ENCODE results near the gene GIT2. TPM values are rescaled to one million over a fixed set of nuclear protein-coding genes. Genes with fewer than 3 reads are reported as not detected.

Gene GIT2
- total and polyA plus RNA-seq, 2 of the 8 experiments (the other 6 are each of a cell fraction or from before 2014, with no cell fraction given): 9.6 to 20.7 TPM

DNA sequence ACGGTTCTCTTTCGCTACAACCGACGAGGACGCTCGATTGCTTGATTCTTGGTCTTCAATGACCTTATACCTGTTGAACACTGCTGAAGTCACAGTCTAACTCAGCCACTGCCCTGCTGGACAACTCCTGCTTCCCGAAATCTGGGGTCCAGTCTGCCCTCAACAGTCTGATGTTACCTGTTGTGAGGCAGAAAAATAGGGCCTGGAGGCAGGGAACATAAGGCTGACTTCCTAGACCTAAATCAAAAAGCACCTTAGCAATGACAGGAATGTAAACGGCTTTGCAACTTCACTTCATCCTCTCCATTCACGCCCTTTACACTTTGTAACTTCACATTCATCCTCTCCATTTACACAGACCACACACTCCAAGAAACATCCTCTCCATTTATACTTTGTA, 115.2 kb downstream of the GIT2 start:
- no peaks in the 10 kb centered on the region; a peak in 1 of 7 replicates for H3K27me3 ChIP-seq (replicated peaks in 1 of 4; ENCODE audit: control insufficient read depth in 3 of 4, extremely low read depth in 1 of 4, insufficient read depth in 3 of 4, low read length in 3 of 4)
- DNase-seq (ENCODE audit: low read depth in 1 of 2, low spot score in 2 of 2) (no peak), FAIRE-seq (no peak)
- peak overlapping the region; percentile 43; the same call in 1 of the 2 replicates for H3K27ac ChIP-seq (ENCODE audit: low read depth, low read length)
- no peak overlapping the region for H2BK20ac ChIP-seq (ENCODE audit: low read length)
- peak overlapping the region; percentile 41 for H2BK12ac ChIP-seq (ENCODE audit: low read depth, low read length)
- ChIA-PET CTCF (ENCODE audit: partially characterized antibody) (interaction anchor here (1.1 to 2.6 kb wide), 6 partner anchors 10 to 188 kb away, joined by 3 to 27 read pairs (median 6); no protein-coding TSS in a partner anchor), POLR2A (ENCODE audit: partially characterized antibody) (interaction anchor here (1.4 to 2.2 kb wide), 2 partner anchors 13 to 20 kb away, joined by 6 to 8 read pairs; partner anchors contain the start of gene TCHP)
- H4K20me1 ChIP-seq (replicated peaks in 1 of 2; ENCODE audit: control insufficient read depth in 1 of 2, insufficient read depth in 2 of 2, low read length in 2 of 2): peaks cover 0 to 5% of the 10 kb centered on the region in 2 experiments
- peak overlapping the region; percentile 99 for H2BK120ac ChIP-seq (replicated peaks; ENCODE audit: low read depth, low read length)
- H3K18ac ChIP-seq (ENCODE audit: extremely low read depth, low read length): no peak overlapping the region; the same call in 1 of the 2 replicates
- H3K4me1 ChIP-seq (replicated peaks in 1 of 4; ENCODE audit: control insufficient read depth in 3 of 4, insufficient read depth in 4 of 4, low read length in 3 of 4): peaks cover 11 to 29% (median 14%) of the 10 kb centered on the region in 4 experiments
- peak overlapping the region; percentile 93 to 100 for H3K4me2 ChIP-seq (ENCODE audit: insufficient read depth in 1 of 2, low read depth in 2 of 2, low read length in 2 of 2)
- H2BK5ac ChIP-seq (ENCODE audit: low read depth, low read length): peak overlapping the region; percentile 88
- WGBS, 2 experiments (ENCODE audit: extremely low coverage in 1 of 2, insufficient coverage in 1 of 2, insufficient read length in 1 of 2, insufficient replicate concordance in 2 of 2, low coverage in 1 of 2, low lambda C conversion rate in 2 of 2, missing lambda C conversion rate in 1 of 2): 3% methylated on average over 9 of the region's 9 CpGs; no CpG with 5 or more reads in 1 of the 2 experiments
- no peak for TF ChIP-seq GTF2F1 (IDR thresholded peaks at IDR 0.05; ENCODE audit: borderline replicate concordance, low read depth, low read length)
- TF ChIP-seq TBP (IDR thresholded peaks at IDR 0.05; ENCODE audit: low read depth, low read length): 0 out of 2 replicates have a peak, but pooled peaks have one; percentile 3
- no peak for TF ChIP-seq SP1 (IDR thresholded peaks at IDR 0.05; ENCODE audit: low read depth, low read length)
- TF ChIP-seq KDM5A (IDR thresholded peaks at IDR 0.05; ENCODE audit: low read length): no peak
- TF ChIP-seq SIRT6 (IDR thresholded peaks at IDR 0.05; ENCODE audit: low read length): no peak
- TF ChIP-seq RXRA (IDR thresholded peaks at IDR 0.05; ENCODE audit: insufficient read depth, low read depth, low read length): no peak
- 0 out of 4 replicates have a peak, but pooled peaks of 1 of the 2 experiments have one; percentile 4 for TF ChIP-seq SIN3A (conservative IDR thresholded peaks at IDR 0.05 in 1 of 2, IDR thresholded peaks at IDR 0.05 in 1 of 2; ENCODE audit: low read depth in 1 of 2, low read length in 2 of 2)
- TF ChIP-seq EGR1 (IDR thresholded peaks at IDR 0.05; ENCODE audit: borderline replicate concordance, low read depth, low read length): no peak
- no peak for TF ChIP-seq CBX5 (IDR thresholded peaks at IDR 0.05; ENCODE audit: low read depth, low read length)
- no peak for TF ChIP-seq CHD1 (IDR thresholded peaks at IDR 0.05; ENCODE audit: low read depth, low read length)
- peak in 1 of 2 experiments; percentile 34; a peak in 1 of 3 replicates for TF ChIP-seq POLR2A (IDR thresholded peaks at IDR 0.05; ENCODE audit: control extremely low read depth in 1 of 2, low read depth in 2 of 2, low read length in 2 of 2)
- no peak for TF ChIP-seq JUN (IDR thresholded peaks at IDR 0.05; ENCODE audit: low read depth, low read length)
- no peak for TF ChIP-seq HDAC6 (IDR thresholded peaks at IDR 0.05; ENCODE audit: low read depth, low read length)
- peaks cover 14% of the 10 kb centered on the region for H3K23me2 ChIP-seq (ENCODE audit: low read depth, low read length)
- peak overlapping the region; percentile 28; the same call in 1 of the 2 replicates for H4K8ac ChIP-seq (ENCODE audit: extremely low read depth, insufficient read depth, low read length)
- H3K23ac ChIP-seq (ENCODE audit: insufficient read length): no peak overlapping the region
- 0 out of 2 replicates have a peak overlapping the region, but pooled peaks have one; percentile 1 for H2BK15ac ChIP-seq (ENCODE audit: low read length)
- peak overlapping the region; percentile 19 for H3K4ac ChIP-seq (replicated peaks; ENCODE audit: insufficient read length, low read depth, low read length)
- no peak overlapping the region for H3K14ac ChIP-seq (ENCODE audit: insufficient read length)
- H3K9me3 ChIP-seq (ENCODE audit: insufficient read depth in 2 of 2, low read depth in 1 of 2, low read length in 1 of 2): no peaks in the 10 kb centered on the region
- H3K79me2 ChIP-seq (ENCODE audit: control insufficient read depth in 1 of 2, insufficient read depth in 2 of 2, low read length in 2 of 2): peaks cover 0 to 20% of the 10 kb centered on the region in 2 experiments; a peak in 2 of 4 replicates
- H4K5ac ChIP-seq (ENCODE audit: insufficient read length, low read depth, low read length): peak overlapping the region; percentile 44
- H3K4me3 ChIP-seq (ENCODE audit: extremely low read depth in 1 of 4, insufficient read depth in 2 of 4, low read depth in 3 of 4, low read length in 4 of 4): peak overlapping the region; percentile 41 to 68 (median 48)
- H2AK5ac ChIP-seq (ENCODE audit: low read depth, low read length): peak overlapping the region; percentile 87; the same call in 1 of the 2 replicates
- H4K91ac ChIP-seq (replicated peaks; ENCODE audit: insufficient read length, low read length): peak overlapping the region; percentile 94
- H3K79me1 ChIP-seq (ENCODE audit: low read depth, low read length): peaks cover 3% of the 10 kb centered on the region; the same call in 1 of the 2 replicates
- H3K9ac ChIP-seq (replicated peaks in 1 of 4; ENCODE audit: extremely low read depth in 1 of 4, low read depth in 3 of 4, low read length in 3 of 4): peak overlapping the region; percentile 16 to 77 (median 36); a peak in 5 of 7 replicates
- H3K36me3 ChIP-seq (ENCODE audit: control insufficient read depth in 2 of 4, insufficient read depth in 4 of 4, low read length in 3 of 4): no peaks in the 10 kb centered on the region
- H3K56ac ChIP-seq (replicated peaks; ENCODE audit: insufficient read length, low read depth, low read length): peak overlapping the region; percentile 64
- H2AFZ ChIP-seq (ENCODE audit: low read length): peak overlapping the region; percentile 87
